KMS-11 (cell line): ENCODE results near the gene DPF3.

Experiments used
- H2AFZ ChIP-seq: fragments of 200-600 bp; sonication (generic); 2 replicates; pipeline ENCODE4 v1.6.1; 2016; ENCODE audit warnings: antibody characterized with exemption, mixed run types, low read depth
- H3K27ac ChIP-seq: fragments of 200-600 bp; sonication (generic); 2 replicates; pipeline ENCODE4 v1.6.1; 2016; ENCODE audit warnings: mild to moderate bottlenecking, mixed run types
- H3K27me3 ChIP-seq: fragments of 200-600 bp; sonication (generic); 2 replicates; pipeline ENCODE4 v1.6.1; 2017; ENCODE audit warnings: mild to moderate bottlenecking, low read depth, mixed run types, moderate library complexity; ENCODE audit not compliant: insufficient read depth
- H3K36me3 ChIP-seq: fragments of 200-600 bp; sonication (generic); 2 replicates; pipeline ENCODE4 v1.6.1; 2017; ENCODE audit warnings: mild to moderate bottlenecking, mixed run types; ENCODE audit not compliant: insufficient read depth
- H3K4me1 ChIP-seq: fragments of 200-600 bp; sonication (generic); 2 replicates; pipeline ENCODE4 v1.6.1; 2016; ENCODE audit warnings: mild to moderate bottlenecking, low read depth, mixed run types; ENCODE audit not compliant: poor library complexity, severe bottlenecking
- H3K4me2 ChIP-seq: fragments of 200-600 bp; sonication (generic); 2 replicates; pipeline ENCODE4 v1.7.0; 2016; ENCODE audit warnings: mild to moderate bottlenecking, mixed run types
- H3K4me3 ChIP-seq: fragments of 200-600 bp; sonication (generic); IDR thresholded peaks from 2 replicates; pipeline ENCODE4 v1.6.1; 2017; ENCODE audit warnings: low read depth, low read length, mixed read lengths; ENCODE audit not compliant: insufficient read depth
- H3K79me2 ChIP-seq: fragments of 200-600 bp; sonication (generic); 2 replicates; pipeline ENCODE4 v1.6.1; 2016; ENCODE audit warnings: low read depth, mixed run types; ENCODE audit not compliant: insufficient read depth
- H3K9ac ChIP-seq: fragments of 200-600 bp; sonication (generic); 2 replicates; pipeline ENCODE4 v1.6.1; 2016; ENCODE audit warnings: mild to moderate bottlenecking, mixed run types
- H4K20me1 ChIP-seq: fragments of 200-600 bp; sonication (generic); 2 replicates; pipeline ENCODE4 v1.6.1; 2016; ENCODE audit warnings: mild to moderate bottlenecking, mixed run types; ENCODE audit not compliant: insufficient read depth
- CTCF ChIP-seq: fragments of 200-600 bp; sonication (generic); conservative IDR thresholded peaks from 2 replicates; pipeline ENCODE4 v1.6.1; 2017; ENCODE audit warnings: low read depth, mild to moderate bottlenecking, antibody characterized with exemption, low read length, moderate library complexity, mixed read lengths

The DPF3 gene

DNA sequence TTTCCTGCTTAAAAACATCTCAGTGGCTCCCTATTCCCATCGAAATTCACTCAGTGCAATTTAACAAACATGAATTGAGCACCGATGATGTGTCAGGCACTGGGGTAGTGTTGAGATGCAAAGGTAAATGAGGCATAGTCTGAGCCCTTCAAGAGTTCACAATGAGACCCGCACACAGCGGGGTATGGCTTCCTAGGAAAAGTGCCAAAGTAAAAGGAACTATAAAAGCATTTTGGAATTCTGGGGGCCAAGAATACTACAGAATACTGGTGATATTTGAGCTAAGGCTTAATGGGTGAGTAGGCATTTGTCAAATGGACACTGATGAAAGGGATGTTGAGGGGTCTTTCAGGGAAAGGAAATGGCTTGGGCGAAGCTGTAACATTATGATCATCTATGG is 315.4 kb downstream of the DPF3 start:
- Histone ChIP-seq H3K79me2 (no peaks in the 10 kb centered on the region), H3K9ac (no peak overlapping the region), H3K4me1 (no peaks in the 10 kb centered on the region), H3K27ac (no peak overlapping the region), H4K20me1 (no peaks in the 10 kb centered on the region), H2AFZ (no peak overlapping the region), H3K4me3 (no peak overlapping the region), H3K36me3 (no peaks in the 10 kb centered on the region), H3K27me3 (no peaks in the 10 kb centered on the region), H3K4me2 (no peak overlapping the region)
- TF ChIP-seq CTCF: no peak

DNA sequence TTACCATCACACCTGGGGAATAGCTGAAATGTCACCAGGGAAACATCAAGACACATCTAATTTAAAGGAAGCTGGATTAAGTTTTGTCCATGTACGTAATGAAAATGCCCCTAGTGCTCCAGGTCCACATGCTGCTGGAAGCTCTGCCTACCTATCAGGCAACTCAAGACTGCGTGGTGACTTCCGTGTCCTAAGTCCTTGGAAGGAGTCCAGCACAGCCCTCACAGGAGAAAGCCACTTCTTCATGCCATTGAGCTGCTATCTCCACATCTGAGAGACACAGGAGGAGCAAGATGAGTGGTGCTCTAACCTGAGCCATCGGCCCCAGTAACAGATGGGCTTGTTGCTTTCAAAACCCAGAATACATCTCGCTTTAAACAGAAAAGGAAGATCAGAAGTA is 316.4 kb downstream of the DPF3 start:
- no peaks in the 10 kb centered on the region for H4K20me1 ChIP-seq
- no peak overlapping the region for H3K4me3 ChIP-seq
- no peak overlapping the region for H3K9ac ChIP-seq
- H3K4me1 ChIP-seq: no peaks in the 10 kb centered on the region
- no peak overlapping the region for H3K4me2 ChIP-seq
- H3K27ac ChIP-seq: no peak overlapping the region
- H3K36me3 ChIP-seq: no peaks in the 10 kb centered on the region
- no peak overlapping the region for H2AFZ ChIP-seq
- H3K27me3 ChIP-seq: no peaks in the 10 kb centered on the region
- TF ChIP-seq CTCF: no peak
- H3K79me2 ChIP-seq: no peaks in the 10 kb centered on the region

DNA sequence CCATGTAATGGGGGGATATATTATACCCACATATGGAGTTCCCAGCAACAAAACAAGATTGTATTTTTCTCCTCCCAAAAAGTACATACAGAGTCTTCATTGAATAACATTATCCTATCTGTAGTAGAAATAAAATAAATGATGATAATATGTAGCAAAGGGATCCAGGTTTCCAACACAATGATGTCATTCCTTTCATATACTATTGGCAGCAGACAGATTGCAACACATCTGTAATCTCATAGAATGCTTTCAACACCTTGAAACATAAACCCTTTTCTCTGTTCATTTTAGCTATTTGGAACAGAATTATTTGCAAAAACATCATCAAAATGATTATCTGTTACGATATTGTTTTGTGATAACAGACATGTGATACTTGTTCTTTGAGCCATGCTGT is 317.6 kb downstream of the DPF3 start:
- Histone ChIP-seq H2AFZ (no peak overlapping the region), H3K27me3 (no peaks in the 10 kb centered on the region), H4K20me1 (no peaks in the 10 kb centered on the region), H3K79me2 (no peaks in the 10 kb centered on the region), H3K9ac (no peak overlapping the region), H3K27ac (no peak overlapping the region), H3K36me3 (no peaks in the 10 kb centered on the region), H3K4me3 (no peak overlapping the region), H3K4me2 (no peak overlapping the region), H3K4me1 (no peaks in the 10 kb centered on the region)
- TF ChIP-seq CTCF: no peak

GRCh38 chr14:72574715-72575114 is 319.2 kb downstream of the DPF3 start:
- no peak for TF ChIP-seq CTCF
- no peak overlapping the region for H3K9ac ChIP-seq

More at GRCh38 chr14:72574715-72575114, 319.2 kb downstream of the DPF3 start:
- H2AFZ ChIP-seq: no peak overlapping the region
- H3K4me2 ChIP-seq: no peak overlapping the region
- H3K4me3 ChIP-seq: no peak overlapping the region
- no peaks in the 10 kb centered on the region for H3K27me3 ChIP-seq
- no peaks in the 10 kb centered on the region for H3K79me2 ChIP-seq
- no peak overlapping the region for H3K27ac ChIP-seq
- H4K20me1 ChIP-seq: no peaks in the 10 kb centered on the region
- H3K36me3 ChIP-seq: no peaks in the 10 kb centered on the region
- no peaks in the 10 kb centered on the region for H3K4me1 ChIP-seq
